Measurements from ENCODE around the gene ZC3H18.

Gene ZC3H18

DNA sequence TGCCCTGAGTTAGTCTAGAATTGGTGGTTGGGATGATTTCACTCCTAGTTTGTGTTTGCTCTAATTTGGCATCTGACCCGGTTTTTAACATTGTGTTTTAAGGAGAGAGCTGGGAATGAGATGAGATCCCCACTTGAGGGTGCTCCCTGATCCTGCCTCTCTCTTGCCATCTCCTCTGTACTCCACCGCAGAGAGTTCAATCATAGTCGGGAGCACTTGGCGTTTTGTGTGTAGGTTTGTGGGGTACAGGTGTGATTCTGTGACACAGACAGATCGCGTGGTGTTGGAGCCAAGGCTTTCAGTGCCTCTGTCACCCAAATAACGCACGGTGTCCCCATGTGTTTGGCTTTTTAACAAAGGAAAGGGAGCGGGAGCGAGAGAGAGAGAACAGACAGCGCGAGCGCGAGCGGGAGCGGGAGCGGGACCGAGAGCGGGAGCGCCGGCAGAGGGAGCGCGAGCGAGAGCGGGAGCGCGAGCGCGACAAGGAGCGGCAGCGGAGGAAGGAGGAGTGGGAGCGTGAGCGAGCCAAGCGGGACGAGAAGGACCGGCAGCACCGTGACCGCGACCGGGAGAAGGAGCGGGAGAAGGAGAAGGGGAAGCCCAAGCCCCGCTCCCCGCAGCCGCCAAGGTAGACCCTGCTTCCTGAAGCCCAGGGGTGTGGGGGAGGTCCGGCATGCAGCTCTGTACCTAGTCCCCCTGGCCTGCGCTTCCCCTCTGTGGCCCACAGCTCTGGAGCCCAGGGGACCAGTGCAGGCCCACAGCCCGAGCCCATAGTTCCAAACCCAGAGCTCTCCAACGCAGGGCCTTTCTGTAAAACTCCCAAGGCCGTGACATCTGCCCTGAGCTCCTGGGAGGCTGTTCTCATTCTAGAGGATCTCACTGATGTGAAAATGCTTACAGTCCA lies 41.0 kb downstream of the ZC3H18 start:
- Histone ChIP-seq H3K9me3 (no peaks in the 10 kb centered on the region), H3K27me3 (no peaks in the 10 kb centered on the region), H3K4me1 (peaks cover 4% of the 10 kb centered on the region; the same call in 1 of the 2 replicates), H3K4me3 (ENCODE audit: low read depth, low read length) (no peak overlapping the region), H3K36me3 (peaks cover 80% of the 10 kb centered on the region)
- TF ChIP-seq CTCF (IDR thresholded peaks at IDR 0.05; ENCODE audit: low read depth, low read length): peak; percentile 26; the same call in 1 of the 2 replicates
- DNase-seq: no peak

DNA sequence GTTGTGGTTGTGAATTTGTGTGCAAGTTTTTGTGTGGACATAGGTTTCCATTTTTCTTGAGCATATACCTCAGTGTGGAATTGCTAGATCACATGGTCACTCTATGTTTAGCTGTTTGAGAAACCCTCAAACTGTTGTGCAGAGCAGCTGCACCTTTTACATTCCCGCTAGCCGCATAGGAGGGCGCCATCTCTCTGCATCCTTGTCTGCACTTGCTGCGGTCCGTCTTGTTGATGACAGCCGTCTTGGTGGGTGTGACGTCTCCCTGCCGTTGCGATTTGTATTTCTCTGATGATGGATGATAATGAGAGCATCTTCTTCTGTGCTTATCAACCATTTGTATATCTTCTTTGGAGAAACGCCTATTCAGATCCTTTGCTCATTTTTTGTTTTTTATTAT lies 43.1 kb downstream of the ZC3H18 start:
- Histone ChIP-seq H3K4me3 (ENCODE audit: low read depth, low read length) (no peak overlapping the region), H3K36me3 (peaks cover 73% of the 10 kb centered on the region)

DNA sequence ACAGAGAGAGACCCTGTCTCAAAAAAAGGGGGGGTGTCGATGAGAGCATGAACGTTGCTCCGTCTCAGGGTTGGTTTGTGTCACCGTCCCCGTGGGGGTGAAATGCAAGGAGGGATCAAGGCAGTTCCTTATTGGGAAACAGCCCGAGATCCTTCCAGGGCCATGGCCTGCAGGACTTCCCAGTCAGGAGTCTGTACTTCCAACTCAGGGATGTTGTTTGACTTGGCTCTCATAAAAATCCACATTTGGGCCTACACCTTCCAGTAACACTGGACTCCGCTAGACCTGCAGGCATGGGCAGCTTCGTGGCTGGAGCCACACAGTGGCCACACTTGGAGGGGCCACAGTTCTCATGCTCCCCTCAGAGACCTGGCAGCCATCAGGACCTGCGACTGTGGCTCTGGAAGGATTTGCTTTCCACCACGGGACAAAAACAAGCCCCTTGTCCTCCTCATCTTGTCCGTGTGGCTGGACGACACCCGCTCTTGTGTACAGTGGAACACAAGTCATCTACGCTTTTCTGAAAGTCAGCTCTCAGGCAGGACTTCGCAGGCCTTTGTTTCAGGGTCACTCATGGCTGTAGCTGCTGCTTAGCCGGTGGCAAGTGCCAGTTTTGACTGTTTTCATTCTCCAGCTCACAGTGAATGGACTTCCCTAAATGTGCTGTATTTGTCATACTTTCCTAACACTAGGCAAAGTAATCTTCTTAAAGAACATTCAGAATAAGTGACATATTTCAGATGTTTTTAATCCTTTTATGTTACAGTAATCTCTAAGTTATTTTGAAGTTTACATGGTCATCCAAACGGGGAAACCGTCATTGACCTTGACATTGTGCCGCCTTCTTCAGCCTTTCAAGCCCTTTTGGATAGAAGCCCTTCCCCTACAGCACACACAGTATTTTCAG lies 44.0 kb downstream of the ZC3H18 start:
- Histone ChIP-seq H3K9me3 (no peaks in the 10 kb centered on the region), H3K36me3 (peaks cover 70% of the 10 kb centered on the region), H3K4me1 (peaks cover 4% of the 10 kb centered on the region; the same call in 1 of the 2 replicates), H3K4me3 (ENCODE audit: low read depth, low read length) (no peak overlapping the region), H3K27me3 (no peaks in the 10 kb centered on the region)
- DNase-seq: no peak
- TF ChIP-seq CTCF (IDR thresholded peaks at IDR 0.05; ENCODE audit: low read depth, low read length): no peak

More for the DNA sequence above, 43.1 kb downstream of the ZC3H18 start:
- DNase-seq: no peak
- Histone ChIP-seq H3K9me3 (no peaks in the 10 kb centered on the region), H3K4me1 (peaks cover 4% of the 10 kb centered on the region; the same call in 1 of the 2 replicates), H3K27me3 (no peaks in the 10 kb centered on the region)
- TF ChIP-seq CTCF (IDR thresholded peaks at IDR 0.05; ENCODE audit: low read depth, low read length): no peak

GRCh38 chr16:88614818-88615580 lies 44.8 kb downstream of the ZC3H18 start:
- no peak for DNase-seq
- TF ChIP-seq CTCF (IDR thresholded peaks at IDR 0.05; ENCODE audit: low read depth, low read length): no peak
- Histone ChIP-seq H3K4me3 (ENCODE audit: low read depth, low read length) (no peak overlapping the region), H3K36me3 (peaks cover 69% of the 10 kb centered on the region), H3K4me1 (peaks cover 4% of the 10 kb centered on the region; the same call in 1 of the 2 replicates), H3K27me3 (no peaks in the 10 kb centered on the region), H3K9me3 (no peaks in the 10 kb centered on the region)

- peaks cover 4% of the 10 kb centered on the region; the same call in 1 of the 2 replicates for H3K4me1 ChIP-seq
- no peak overlapping the region for H3K4me3 ChIP-seq (ENCODE audit: low read depth, low read length)
- no peaks in the 10 kb centered on the region for H3K9me3 ChIP-seq
- peaks cover 59% of the 10 kb centered on the region for H3K36me3 ChIP-seq
- H3K27me3 ChIP-seq: no peaks in the 10 kb centered on the region
- no peak for DNase-seq
- TF ChIP-seq CTCF (IDR thresholded peaks at IDR 0.05; ENCODE audit: low read depth, low read length): no peak
Measured at GRCh38 chr16:88616320-88616719, 46.1 kb downstream of the ZC3H18 start.
